Measurements from ENCODE around the gene MPPED2.

The MPPED2 gene

DNA sequence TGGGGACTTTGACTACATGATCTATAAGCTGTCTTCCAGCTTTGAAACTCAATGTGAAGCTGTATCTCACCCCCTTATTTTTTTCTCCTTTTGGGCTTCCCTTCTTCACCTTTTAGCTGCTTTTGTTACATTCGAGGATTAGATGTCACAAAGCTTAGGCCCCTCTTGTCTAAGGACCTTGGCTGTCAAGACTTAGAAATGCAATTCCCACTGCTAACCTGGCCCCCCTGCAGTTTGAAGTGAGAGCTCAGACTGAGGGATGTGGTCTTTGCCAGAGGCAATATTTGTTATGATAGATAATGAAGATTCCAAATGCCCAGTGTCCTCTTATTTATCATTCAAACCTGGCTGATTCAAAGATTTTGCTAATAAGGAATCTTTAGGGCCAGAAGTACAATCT is 135.0 kb downstream of the MPPED2 start:
- DNase-seq, result no peak

DNA sequence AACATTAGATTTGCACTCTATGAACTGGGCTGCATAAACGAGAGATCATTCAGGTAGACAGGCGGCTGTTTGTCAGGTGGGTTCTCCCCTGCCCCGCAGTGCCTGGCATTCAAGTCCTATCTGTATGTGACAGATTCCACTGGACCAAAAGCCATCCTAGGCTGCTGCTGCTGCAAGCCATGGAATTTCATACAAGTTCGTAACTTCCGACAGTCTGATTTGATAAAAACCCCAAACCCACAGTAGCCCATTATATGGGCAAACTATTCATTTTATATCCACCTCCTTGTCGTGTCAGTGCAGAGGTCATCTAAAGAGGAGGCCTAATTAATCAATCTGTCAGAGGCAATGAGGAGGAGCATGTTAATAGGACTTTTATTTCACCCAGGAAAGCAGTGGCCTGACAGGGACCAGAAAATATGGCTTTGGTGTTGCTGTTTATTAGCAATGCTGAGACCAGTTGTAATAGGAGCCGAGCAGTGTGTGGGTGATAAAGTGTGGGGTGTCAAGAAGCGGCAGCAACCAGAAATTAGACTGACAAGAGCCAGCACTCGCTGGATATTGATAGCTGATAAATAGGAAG is 139.0 kb downstream of the MPPED2 start:
- DNase-seq, result no peak

DNA sequence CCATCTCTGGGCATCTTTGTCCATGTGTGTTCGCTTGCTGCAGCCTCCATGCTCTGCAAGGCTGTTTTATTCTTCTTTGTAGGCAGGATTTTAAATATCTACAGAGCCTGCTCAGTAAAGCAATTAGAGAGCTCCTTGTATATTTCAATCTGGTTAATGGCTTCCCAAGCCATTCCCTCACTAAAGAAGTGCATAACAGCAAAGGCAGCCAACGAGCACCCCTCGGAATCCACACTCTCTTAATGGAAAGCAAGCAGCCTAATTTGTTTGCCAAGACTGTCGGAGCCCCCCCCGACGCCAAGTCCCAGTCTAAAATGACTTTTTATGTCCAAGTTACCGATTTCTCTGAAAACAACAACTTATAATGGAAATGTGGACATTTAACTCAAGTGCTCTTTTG is 139.6 kb downstream of the MPPED2 start:
- no peak for DNase-seq

DNA sequence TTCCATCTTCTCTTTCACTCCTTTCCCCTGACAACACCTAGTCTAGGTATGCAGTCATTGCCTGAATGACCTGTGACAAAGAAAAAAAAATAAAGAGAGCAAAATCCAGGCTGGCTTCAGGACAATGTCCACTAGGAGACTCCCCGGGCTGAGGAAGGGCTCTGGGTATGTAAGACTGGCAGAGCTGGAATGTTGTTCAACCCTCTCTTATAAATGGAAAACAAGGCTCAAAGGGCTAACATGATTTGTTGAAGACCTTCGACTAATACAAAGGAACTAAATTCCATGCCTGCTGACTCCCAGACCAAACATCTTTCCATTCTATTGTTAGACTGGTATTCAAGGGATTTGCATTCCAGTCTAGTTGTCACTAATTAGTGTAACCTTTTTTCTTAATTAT is 141.1 kb downstream of the MPPED2 start:
- DNase-seq, result no peak

DNA sequence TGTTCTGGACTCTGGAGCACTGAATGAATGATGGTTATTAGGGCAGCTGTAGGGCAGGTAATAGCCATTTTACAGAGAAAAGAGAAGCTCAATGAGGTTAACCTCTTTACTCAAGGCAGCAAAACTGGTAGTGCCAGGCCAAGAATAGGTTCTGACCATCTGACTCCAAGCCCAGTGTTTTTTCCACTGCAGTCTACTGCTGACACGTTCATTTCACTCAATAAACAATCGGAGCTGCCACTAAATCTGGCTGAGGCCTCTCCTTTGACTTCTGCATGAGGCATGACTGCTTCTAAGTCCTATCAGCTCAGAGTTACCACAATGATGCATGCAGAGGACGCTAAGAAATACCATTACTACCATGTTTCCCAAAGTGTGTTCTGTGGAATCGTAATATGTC is 145.6 kb downstream of the MPPED2 start:
- DNase-seq, result no peak

DNA sequence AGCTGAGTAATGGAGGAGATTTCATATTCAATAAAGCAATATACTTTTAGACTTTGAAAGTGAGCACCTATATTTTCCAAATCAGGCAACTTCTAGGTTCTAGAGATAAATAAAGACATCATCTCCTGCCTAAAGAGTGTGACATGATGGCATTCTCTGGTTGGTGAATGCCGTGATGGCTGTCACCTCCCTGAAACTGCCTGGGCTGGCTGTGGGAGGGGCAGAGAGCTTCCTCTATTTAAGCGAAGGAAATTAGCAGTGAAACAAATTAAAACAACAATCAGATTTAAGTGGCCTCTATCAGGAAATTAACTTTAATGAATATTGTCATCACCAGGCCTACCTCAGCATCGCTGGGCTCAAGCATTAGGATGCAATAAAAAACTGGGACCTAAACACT is 149.4 kb downstream of the MPPED2 start:
- peak; percentile 11 to 52 (median 39) for DNase-seq

DNA sequence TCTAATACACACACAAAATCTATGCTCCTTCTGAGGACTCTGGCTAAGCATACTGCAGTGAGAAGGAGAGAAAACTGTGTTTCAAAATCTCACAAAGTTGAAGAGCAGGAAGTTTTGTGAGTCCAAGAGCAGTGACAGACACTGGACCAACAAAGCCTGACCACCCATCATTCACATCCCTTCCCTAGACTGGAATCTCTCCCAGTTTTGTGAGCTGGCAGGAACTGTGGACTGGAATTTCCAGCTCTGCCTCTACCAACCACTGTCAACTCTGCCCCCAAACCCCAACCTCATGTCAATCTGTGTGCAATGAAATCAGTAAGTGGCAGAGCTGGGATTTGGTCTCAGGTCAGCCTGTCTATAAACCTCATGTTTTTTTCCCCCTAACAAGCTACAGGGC is 150.7 kb downstream of the MPPED2 start:
- no peak for DNase-seq

DNA sequence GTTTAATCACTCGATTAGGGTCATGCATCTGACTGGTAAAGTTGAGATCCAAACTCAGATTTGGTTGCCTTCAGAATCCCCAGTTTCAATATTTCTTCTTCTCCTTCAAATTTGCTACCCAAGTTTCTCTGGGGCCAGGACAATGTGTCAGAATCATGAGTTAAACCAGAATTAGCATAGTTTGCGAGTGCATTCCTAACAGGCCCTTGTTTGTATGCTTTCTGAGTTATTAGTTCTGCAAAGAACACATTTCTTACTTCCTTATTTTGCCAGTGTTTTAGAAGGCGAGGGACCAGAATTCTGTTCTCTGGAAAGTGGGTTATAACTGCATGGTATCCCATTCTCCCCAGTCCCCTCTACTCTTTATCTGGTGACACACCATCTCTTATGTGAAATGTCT is 151.3 kb downstream of the MPPED2 start:
- DNase-seq, result peak; percentile 45 to 75 (median 59)

DNA sequence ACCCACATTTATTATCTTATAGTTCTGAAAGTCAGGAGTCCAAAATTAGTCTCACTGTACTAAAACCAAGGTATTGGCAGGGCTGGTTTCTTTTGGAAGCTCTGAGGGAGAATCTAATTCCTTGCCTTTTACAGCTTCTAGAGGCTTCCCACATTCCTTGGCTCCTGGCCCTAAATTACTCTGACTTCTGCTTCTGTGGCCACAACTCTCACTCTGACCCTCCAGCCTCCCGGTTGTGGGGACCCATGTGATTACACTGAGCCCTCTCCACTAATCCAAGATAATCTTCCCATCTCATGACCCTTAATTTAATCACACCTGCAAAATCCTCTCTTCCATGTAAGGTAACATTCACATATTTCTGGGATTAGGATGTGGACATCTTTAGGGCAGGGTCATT is 152.3 kb downstream of the MPPED2 start:
- DNase-seq, result peak in 2 of 4 experiments; percentile 13 to 17

DNA sequence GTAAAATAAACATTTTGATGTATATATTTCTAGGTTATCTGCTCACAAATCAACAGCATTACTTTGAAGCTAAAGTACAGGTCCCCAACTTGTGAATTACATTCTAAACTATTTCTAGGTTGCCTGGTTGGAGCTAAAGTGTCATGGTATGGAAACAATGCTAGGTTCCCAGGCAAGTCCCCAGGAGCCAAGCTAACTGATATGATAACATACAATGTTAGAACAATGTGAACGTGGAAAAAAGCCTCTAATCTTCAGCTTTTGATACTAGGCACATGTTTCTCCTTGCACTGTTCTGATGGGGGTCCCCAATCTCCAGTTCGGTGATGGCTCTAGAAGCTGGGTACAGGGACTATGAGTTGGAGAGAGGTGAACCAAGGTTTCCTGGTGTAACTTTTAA is 153.4 kb downstream of the MPPED2 start:
- no peak for DNase-seq

DNA sequence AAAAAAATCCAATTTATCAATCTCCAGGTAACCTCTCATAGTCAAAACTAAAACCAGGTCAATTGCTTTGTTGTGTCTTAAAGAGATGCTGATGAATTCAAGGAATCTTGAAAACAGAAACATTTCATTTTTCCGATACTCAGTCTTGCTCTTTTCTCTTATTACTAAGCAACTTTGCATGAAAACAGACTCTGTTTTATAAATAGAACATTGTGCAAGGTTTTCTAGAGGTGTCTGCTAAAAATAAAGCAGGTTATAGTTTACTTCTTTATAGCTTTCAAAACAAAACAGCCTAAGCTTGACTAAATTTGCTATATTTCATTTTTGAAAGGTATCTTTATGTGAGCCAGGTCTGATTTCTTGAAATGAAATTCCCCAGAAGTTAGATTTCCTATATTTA is 154.0 kb downstream of the MPPED2 start:
- DNase-seq, result no peak

DNA sequence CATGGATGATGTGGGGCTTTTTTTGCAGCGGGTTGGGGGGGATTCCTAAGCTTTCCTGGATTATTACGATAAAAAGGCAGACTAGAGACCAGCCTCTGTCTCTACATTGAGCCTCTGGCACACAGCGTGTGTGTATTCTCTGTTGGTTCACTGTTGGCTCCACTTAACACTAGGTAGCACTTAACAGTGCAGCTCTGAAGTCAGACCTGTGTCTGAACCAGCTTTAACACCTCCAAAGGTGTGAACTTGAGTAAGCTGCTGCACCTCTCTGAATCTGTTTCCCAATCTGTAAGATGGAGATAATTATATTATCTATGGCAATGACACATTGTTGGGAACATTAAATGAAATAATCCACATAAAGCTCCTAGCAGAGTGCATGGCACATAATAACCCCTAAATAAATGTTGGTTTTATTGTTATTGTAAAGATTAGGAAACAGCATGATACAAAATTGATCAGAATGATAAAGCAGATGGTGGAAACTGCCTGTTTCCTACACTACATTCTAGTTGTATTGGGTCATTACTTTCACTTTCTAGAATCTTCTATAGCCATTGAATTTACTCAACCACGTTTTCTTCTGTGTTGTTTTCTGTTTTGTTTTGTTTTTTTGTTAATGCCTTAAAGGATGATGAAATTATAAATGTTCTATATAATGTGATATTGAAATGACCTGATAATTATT is 154.9 kb downstream of the MPPED2 start:
- no peak for DNase-seq

DNA sequence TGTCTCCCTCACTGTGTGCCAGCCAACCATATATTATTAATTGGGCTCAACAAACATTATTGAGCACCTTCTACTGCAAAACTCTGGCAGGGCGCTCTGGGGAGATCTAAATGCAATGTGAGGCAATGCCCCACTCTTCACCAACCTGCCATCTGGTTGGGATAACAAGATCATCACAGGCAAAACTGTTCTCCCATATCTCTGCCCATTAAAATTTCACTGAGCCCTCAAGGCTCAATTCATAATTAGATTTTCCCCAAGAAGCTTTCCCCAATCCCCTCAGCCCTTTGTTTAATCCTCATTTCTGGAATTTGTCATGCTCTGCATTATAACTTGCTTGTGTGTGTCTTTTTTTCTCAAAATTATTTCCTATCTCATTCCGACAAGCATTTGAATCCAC is 156.6 kb downstream of the MPPED2 start:
- no peak for DNase-seq

DNA sequence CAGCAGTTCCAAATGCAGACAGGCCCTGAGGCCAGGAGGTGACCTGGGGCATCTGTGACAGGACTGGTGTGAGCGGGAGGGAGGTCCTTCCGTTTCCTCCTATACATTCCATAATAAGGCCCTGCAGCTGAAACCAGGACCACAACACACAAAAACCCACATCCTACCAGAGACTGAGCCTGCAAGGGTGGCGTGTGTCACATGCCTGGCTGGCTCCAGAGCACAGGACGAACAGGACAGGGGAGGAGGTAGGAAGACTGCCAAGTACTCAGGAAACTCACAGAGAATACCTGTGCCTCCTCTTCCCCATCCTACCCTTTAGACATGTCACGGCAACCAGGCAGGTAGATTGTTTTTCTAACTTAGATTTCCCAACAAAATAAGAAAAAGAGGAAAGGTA is 159.4 kb downstream of the MPPED2 start:
- no peak for DNase-seq

DNA sequence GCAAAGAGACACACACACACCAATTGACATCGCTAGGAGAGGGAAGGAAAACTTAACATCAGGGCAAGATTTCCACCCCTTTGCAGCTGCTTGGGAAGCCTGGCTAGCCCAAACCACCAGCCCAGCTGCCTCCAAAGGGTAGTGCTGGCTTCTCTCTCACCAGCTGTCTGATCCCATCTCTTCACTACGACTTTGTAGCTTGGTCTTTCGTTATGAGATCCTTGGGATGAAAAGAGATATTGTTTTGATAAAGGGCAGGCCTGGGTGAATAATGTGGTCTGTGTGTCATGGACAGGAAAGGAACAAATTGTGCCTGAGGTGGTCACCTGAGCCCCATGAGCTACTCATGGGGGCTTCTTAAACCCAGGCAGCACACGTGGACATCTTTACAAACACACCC is 161.3 kb downstream of the MPPED2 start:
- no peak for DNase-seq

DNA sequence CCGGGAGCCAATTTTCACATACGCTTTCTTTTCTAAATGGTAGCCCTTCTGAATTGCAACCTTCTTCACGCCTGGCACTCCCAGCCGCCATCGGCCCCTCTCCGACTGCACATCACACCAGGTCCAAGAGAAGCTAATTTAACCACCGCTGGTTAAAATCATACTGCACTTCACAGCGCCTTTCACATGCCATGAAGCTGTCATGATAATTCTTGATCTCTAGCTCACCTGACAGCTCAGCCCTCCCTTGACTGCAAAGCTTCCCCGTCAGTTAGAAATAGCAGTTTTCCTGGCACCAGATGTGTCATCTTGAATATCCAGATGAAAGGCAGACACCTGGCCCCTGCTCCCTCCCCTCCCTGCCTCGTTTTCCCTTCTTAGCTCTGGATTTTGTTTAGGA is 161.8 kb downstream of the MPPED2 start:
- DNase-seq, result no peak

DNA sequence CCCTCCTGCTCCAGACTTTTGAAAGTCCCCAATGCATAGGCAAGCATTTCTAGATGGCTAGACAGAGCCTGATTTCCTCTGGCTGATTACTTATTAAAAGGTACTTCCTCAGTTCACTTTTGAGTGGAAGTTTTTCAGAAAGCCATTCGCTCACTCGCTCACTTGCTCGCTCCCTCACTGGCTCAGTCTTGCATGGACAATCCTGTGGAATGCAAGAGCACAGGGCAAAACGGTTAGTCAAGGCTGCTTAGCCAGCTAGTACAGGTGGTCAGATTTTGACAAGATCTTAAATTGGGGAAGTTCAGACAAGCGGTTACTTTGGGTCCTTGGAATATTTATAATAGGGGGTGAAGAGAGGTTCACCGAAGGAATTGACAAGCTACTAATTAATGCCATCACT is 162.3 kb downstream of the MPPED2 start:
- no peak for DNase-seq

DNA sequence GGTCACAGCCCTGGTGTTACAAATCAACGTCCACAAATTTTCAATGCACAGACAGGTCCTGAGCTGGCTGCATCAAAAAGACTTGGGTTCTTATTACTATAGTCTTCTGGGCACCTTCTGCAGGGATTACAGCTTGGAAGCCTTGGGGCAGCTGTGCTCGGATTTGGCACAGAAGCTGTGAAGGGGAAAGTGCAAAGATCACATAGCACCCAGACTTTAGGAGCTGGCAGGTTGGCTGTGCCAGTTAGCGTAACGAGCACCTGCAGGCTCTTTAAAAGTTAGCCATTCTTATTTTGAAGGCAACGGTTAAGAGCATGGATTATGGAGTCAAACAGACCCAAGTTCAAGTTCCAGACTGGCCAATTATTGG is 162.9 kb downstream of the MPPED2 start:
- no peak for DNase-seq

DNA sequence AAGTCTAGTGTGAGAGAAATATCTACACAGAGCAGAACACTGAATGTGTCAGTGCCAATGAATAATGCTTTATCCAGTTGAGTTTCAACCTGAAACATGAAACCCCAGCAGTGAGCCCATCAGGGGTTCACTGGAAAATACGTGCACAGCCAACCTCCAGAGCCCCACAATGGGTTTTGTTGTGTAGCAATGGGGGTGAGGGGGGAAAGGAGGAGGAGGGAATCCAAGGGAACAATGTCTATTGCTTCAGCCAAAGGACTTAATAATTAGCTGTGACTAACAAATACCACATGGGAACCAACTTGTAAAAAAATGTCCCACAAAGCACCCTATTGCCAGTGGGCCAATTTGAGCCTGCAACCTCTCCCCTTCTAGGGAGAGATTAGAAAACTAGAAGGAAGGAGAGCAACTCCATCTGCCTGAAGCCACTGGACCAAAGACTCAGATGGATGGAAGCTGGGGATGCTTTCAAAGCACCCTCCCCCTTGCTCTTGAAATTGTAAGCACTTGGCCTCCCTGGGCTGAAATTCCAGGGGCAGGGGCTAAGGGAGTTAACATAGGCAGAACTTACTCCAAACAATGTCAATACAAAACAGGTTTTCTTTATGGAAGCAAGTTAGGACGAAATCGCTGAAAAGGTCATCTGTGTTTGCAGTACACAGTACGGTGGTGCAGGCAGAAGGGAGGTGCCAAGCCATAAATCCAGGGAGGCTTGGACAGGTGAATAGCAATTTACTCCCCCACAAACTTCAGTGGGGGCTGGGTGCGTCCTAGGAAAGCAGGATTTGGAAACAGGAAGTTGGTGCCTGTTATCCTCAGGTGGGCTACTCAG is 163.5 kb downstream of the MPPED2 start:
- no peak for DNase-seq

DNA sequence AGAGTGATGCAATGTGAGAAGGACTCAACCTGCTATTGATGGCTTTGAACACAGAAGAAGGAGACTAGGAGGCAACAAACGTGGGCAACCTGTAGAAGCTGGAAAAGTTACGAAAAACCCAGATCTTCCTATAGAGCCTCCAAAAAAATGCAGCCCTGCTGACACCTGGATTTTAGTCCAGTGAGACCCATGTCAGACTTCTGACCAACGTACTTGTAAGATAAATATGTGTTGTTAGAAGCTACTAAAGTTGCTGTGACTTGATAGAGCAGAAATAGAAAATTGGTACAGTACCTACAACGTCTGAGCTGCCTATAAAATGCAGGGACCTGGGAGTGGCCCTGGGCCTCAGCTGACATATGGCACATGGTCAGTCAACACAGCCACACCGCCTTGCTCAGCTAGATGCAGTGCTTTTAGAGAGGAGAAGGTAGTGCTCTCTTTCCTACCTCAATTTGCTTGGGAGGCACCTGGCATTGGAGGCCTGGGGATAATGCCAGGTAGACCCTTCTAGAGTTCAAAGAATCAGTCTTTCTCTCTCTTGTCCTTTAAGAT is 165.8 kb downstream of the MPPED2 start:
- DNase-seq, result no peak

DNA sequence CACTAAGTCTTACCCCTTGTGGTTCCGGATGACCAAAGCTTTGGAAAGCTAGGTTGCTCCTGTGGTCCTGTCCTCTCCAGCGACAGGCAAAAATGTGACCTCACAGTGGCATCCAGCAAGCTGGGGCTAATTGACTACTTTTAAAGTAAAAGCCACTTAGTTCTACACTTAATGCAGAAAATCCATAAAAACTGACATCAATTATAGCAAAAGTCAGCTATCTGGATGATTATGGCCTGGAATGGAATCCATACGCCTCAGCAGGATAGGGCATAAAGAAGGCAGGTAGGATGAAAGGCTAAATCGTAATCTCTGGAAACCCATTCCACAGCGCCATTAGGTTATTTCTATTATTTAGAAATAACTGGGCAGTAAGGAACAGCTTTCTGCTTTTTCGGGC is 171.3 kb downstream of the MPPED2 start:
- DNase-seq, result no peak

DNA sequence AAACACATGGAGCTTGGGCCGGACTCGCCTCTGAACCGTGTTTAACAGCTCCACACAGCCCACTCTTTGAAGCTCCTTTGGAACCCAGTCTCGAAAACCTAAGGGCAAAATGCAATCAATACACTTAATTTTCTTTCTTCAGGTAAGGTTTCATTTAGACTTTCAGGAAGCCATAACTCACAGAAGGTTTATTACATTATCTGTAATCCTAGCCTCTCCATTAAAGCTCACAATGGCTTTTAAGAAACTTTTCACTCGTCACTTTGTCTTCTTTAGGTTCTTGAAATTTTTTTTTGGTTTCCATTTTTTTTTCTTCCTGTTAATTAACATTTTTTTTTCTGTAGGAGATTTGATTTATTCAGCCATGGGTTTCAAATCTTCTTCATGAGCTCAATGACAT is 171.9 kb downstream of the MPPED2 start:
- no peak for DNase-seq

DNA sequence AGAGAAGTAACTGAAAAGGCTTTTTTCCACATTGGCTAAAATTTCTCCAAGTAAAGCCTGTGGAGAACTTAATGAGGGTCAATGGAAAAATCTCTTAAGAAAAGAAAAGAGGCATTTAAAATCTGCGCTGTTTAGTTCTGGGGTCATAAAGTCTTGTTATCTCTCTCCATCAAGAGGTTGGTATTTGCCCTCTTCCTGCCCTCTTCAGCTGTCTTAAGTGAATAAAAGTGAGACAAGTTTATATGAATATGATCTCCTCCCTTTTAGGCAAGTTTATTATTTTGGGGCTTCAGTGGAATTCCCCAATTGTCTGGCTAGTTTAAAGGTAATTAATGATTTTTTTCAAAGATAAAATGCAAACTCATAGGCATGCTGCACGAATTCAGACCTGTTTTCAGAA is 173.6 kb downstream of the MPPED2 start:
- DNase-seq, result no peak

DNA sequence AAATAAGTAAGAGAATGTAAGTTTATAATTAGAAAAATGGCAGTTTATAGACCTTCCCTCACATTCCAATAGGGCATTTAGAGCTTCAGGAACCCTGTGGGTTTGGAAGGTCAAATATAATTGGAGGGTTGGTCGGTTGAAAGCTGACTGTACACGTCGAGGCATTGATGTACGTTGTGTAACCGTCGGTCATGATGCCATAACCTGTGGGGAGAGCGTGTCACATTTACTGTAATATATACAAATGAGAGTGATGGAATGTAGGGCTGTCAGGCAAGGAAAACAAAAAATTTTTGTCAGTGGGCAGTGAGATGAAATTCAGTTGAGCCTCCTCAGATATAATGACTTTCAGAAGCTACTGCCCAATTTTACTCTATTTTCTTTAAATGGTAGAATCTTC is 174.8 kb downstream of the MPPED2 start:
- DNase-seq, result no peak

Data from suppressor macrophage (primary cell).